ENCODE measurements around the gene ZNF593OS. TPM values are rescaled to one million over a fixed set of nuclear protein-coding genes. Genes with fewer than 3 reads are reported as not detected.

The ZNF593OS gene
- total and polyA plus RNA-seq, 4 donors = 0.10 to 0.32 TPM; not detected in 2

DNA sequence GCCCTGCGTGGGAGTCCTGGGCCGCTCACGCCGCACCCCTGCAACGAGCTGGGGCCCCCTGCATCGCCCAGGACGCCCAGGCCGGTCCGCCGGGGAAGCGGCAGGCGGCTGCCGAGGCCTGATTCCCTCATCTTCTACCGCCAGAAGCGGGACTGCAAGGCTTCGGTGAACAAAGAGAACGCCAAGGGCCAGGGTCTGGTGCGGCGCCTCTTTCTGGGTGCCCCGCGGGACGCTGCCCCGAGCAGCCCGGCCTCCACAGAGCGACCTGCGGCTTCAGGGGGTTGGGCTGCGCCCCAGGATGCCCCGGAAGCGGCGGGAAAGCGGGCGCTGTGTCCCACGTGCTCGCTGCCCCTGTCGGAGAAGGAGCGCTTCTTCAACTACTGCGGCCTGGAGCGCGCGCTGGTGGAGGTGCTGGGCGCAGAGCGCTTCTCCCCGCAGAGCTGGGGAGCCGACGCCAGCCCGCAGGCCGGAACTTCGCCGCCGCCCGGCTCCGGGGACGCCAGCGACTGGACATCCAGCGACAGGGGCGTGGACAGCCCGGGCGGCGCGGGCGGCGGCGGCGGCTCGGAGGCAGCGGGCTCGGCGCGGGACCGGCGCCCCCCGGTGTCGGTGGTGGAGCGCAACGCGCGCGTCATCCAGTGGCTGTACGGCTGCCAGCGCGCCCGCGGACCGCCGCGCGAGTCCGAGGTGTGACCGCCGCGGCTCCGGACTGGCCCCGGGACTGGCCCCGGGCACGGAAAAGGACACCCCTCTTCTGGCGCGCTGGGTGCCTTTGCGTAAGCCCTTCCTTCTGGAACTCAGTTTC lies 10.0 kb downstream of the ZNF593OS start:
- H3K27me3 ChIP-seq (ENCODE audit: control insufficient read depth in 4 of 4, insufficient read depth in 4 of 4, low read length in 3 of 4) = peaks cover 0 to 4% (median under 1%) of the 10 kb centered on the region in 4 donors
- H3K4me1 ChIP-seq (ENCODE audit: control insufficient read depth in 4 of 4, insufficient read depth in 4 of 4, low read length in 3 of 4) = peaks cover 10 to 26% (median 18%) of the 10 kb centered on the region in 4 donors
- peak overlapping the region in 1 of 2 donors; percentile 33 for H3K27ac ChIP-seq (ENCODE audit: low read depth in 1 of 2, low read length in 2 of 2)
- DNase-seq (ENCODE audit: low spot score) = peak; percentile 56
- no peaks in the 10 kb centered on the region for H3K36me3 ChIP-seq (ENCODE audit: control insufficient read depth in 4 of 4, insufficient read depth in 3 of 4, low read depth in 1 of 4, low read length in 3 of 4)
- H3K9ac ChIP-seq (ENCODE audit: low read depth in 1 of 2, low read length in 2 of 2) = no peak overlapping the region
- peak overlapping the region; percentile 35 to 59 (median 51) for H3K4me3 ChIP-seq (ENCODE audit: low read depth in 1 of 3, low read length in 3 of 3)
- 1% methylated on average over 98 of the region's 98 CpGs for WGBS
- H3K9me3 ChIP-seq (ENCODE audit: control insufficient read depth in 4 of 4, low read length in 3 of 4) = no peaks in the 10 kb centered on the region
- no peak for TF ChIP-seq GABPA (IDR thresholded peaks at IDR 0.05 in 1 of 2, conservative IDR thresholded peaks at IDR 0.05 in 1 of 2)
- TF ChIP-seq CTCF (IDR thresholded peaks at IDR 0.05; ENCODE audit: low read depth, low read length, missing input control) = no peak
- TF ChIP-seq SP1 (IDR thresholded peaks at IDR 0.05) = no peak
- no peak for TF ChIP-seq REST (IDR thresholded peaks at IDR 0.05)
- no peak for TF ChIP-seq TAF1 (conservative IDR thresholded peaks at IDR 0.05)
- TF ChIP-seq FOXA1 (IDR thresholded peaks at IDR 0.05) = no peak
- TF ChIP-seq NR2F2 (IDR thresholded peaks at IDR 0.05) = no peak
- TF ChIP-seq FOXA2 (IDR thresholded peaks at IDR 0.05) = no peak
- TF ChIP-seq EGR1 (IDR thresholded peaks at IDR 0.05; ENCODE audit: low read depth in 2 of 2) = no peak
- TF ChIP-seq, protein P1, sequence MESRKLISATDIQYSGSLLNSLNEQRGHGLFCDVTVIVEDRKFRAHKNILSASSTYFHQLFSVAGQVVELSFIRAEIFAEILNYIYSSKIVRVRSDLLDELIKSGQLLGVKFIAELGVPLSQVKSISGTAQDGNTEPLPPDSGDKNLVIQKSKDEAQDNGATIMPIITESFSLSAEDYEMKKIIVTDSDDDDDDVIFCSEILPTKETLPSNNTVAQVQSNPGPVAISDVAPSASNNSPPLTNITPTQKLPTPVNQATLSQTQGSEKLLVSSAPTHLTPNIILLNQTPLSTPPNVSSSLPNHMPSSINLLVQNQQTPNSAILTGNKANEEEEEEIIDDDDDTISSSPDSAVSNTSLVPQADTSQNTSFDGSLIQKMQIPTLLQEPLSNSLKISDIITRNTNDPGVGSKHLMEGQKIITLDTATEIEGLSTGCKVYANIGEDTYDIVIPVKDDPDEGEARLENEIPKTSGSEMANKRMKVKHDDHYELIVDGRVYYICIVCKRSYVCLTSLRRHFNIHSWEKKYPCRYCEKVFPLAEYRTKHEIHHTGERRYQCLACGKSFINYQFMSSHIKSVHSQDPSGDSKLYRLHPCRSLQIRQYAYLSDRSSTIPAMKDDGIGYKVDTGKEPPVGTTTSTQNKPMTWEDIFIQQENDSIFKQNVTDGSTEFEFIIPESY (IDR thresholded peaks at IDR 0.05) = no peak
- no peak for TF ChIP-seq ATF3 (IDR thresholded peaks at IDR 0.05)
- no peak for TF ChIP-seq HNF4A (conservative IDR thresholded peaks at IDR 0.05)
- no peak for TF ChIP-seq RAD21 (IDR thresholded peaks at IDR 0.05)
- TF ChIP-seq RXRA (IDR thresholded peaks at IDR 0.05) = no peak
- TF ChIP-seq HNF4G (IDR thresholded peaks at IDR 0.05) = no peak
- TF ChIP-seq JUND (IDR thresholded peaks at IDR 0.05) = no peak
- no peak for TF ChIP-seq MAX (IDR thresholded peaks at IDR 0.05)
- no peak for TF ChIP-seq YY1 (IDR thresholded peaks at IDR 0.05)

Data from liver (tissue), 9 donors.